ENCODE measurements around the gene DMRT2.

The DMRT2 gene

DNA sequence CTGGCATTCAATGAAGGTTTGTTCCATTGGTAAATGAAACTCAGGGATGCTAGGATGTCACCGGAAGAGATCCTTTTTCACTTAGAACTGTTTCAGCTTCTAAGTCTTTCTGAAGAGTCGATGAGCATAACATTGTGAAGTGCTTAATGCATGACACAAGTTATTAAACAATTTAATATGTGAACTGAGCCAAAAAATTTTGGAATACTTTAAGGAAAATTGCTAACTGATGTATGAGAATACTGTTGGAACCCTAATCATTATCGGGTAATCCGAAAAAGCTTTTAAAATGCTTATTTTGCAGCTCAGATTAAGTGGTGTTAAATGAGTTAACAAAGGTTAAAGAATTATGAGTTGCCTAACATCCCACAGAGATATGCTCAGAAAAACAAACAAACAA lies 34.9 kb downstream of the DMRT2 start:
- Histone ChIP-seq H3K36me3 (ENCODE audit: control insufficient read depth, insufficient read depth, low read length) (no peaks in the 10 kb centered on the region), H3K4me1 (ENCODE audit: control insufficient read depth, insufficient read depth, low read length) (no peaks in the 10 kb centered on the region), H3K4me3 (ENCODE audit: insufficient read depth, low read depth, low read length) (no peak overlapping the region), H3K27me3 (ENCODE audit: control insufficient read depth, insufficient read depth, low read length, poor library complexity, severe bottlenecking) (peaks cover 4% of the 10 kb centered on the region), H3K27ac (ENCODE audit: insufficient read depth, low read depth, low read length, poor library complexity, severe bottlenecking) (no peak overlapping the region), H3K9me3 (ENCODE audit: control insufficient read depth, low read length) (no peaks in the 10 kb centered on the region)
- WGBS, 2 experiments: 98 to 100% methylated on average over 4 of the region's 4 CpGs

DNA sequence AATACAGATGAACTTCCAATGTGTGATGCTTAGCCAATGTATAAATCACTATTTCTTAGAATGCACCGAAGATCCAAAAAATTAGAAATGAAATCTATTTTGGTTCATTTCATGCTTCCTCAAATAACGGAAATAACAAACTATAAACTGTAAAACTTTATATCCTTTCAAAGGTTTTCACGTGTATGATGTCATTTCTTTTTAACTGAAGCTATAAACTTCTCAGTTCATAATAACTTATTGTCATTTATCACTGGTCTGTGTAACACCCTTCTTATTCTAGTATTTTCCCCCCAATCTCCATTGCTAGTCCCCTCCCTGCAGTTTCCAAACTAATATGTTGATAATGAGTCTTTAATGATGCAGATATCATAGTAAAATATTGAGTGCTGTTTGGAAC lies 36.4 kb downstream of the DMRT2 start:
- Histone ChIP-seq H3K27ac (ENCODE audit: insufficient read depth, low read depth, low read length, poor library complexity, severe bottlenecking) (no peak overlapping the region), H3K36me3 (ENCODE audit: control insufficient read depth, insufficient read depth, low read length) (no peaks in the 10 kb centered on the region), H3K4me3 (ENCODE audit: insufficient read depth, low read depth, low read length) (no peak overlapping the region), H3K9me3 (ENCODE audit: control insufficient read depth, low read length) (no peaks in the 10 kb centered on the region), H3K27me3 (ENCODE audit: control insufficient read depth, insufficient read depth, low read length, poor library complexity, severe bottlenecking) (peaks cover 4% of the 10 kb centered on the region), H3K4me1 (ENCODE audit: control insufficient read depth, insufficient read depth, low read length) (no peaks in the 10 kb centered on the region)
- WGBS, 2 experiments: 92 to 93% methylated on average over 3 of the region's 3 CpGs

DNA sequence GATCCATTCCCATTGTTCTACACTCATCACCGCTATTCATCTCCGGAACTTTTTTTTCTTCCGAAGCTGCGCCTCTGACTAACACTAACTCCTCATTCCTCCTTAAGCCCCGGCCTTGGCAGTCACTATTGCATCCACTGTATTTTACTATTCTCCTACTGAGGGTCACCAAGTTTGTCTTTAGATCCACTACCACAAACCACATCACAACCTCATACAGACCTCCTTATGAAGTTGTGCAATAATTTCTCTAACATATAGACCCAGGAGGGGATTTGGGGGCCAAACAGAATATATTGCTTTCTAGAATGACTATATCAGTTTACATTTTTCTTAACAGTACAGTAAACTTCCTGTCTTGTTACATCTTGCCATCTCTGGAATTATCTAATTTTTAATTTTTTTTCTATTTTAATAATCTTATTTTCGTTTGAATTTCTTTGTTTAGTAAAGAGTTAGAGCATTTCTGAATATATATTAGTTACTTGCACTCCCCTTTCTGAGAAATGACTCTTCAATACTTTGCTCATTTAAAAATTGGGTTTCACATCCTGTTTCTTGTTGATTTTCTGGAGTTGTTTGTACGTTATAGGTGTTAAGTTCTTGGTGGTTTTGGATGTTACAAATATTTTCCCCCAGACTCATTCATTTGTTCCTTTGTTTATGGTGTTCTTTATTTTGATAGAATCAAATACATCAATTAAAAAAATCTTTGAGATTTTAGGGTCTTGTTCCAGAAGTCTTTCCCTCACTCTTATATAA lies 37.1 kb downstream of the DMRT2 start:
- no peak overlapping the region for H3K27ac ChIP-seq (ENCODE audit: insufficient read depth, low read depth, low read length, poor library complexity, severe bottlenecking)
- no peak overlapping the region for H3K4me3 ChIP-seq (ENCODE audit: insufficient read depth, low read depth, low read length)
- H3K4me1 ChIP-seq (ENCODE audit: control insufficient read depth, insufficient read depth, low read length): no peaks in the 10 kb centered on the region
- H3K27me3 ChIP-seq (ENCODE audit: control insufficient read depth, insufficient read depth, low read length, poor library complexity, severe bottlenecking): peaks cover 3% of the 10 kb centered on the region
- H3K36me3 ChIP-seq (ENCODE audit: control insufficient read depth, insufficient read depth, low read length): no peaks in the 10 kb centered on the region
- H3K9me3 ChIP-seq (ENCODE audit: control insufficient read depth, low read length): no peaks in the 10 kb centered on the region
- 91 to 97% methylated on average over 5 to 6 of the region's 7 CpGs for WGBS, 2 experiments

DNA sequence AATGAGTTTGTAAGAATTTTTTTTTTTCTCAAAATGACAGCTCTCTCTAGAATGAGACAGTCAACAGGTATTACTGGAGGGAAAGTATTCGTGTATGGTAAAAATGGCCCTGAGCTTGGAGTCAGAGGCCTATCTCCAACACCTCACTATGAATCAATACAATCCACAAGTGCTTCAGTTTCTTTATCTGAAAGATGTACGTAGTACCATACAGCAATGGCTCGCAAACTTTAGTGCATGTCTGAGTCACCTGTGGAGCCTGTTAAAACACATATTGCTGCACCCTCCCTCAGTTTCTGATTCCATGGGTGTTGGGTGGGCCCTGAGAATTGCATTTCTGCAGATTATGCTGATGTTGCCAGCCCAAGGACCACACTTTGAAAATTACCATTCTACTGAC lies 44.6 kb downstream of the DMRT2 start:
- H3K27me3 ChIP-seq (ENCODE audit: control insufficient read depth, insufficient read depth, low read length, poor library complexity, severe bottlenecking): no peaks in the 10 kb centered on the region
- 95 to 96% methylated on average over 3 of the region's 3 CpGs for WGBS, 2 experiments
- no peaks in the 10 kb centered on the region for H3K36me3 ChIP-seq (ENCODE audit: control insufficient read depth, insufficient read depth, low read length)
- H3K4me3 ChIP-seq (ENCODE audit: insufficient read depth, low read depth, low read length): no peak overlapping the region
- H3K27ac ChIP-seq (ENCODE audit: insufficient read depth, low read depth, low read length, poor library complexity, severe bottlenecking): no peak overlapping the region
- H3K4me1 ChIP-seq (ENCODE audit: control insufficient read depth, insufficient read depth, low read length): no peaks in the 10 kb centered on the region
- H3K9me3 ChIP-seq (ENCODE audit: control insufficient read depth, low read length): no peaks in the 10 kb centered on the region

DNA sequence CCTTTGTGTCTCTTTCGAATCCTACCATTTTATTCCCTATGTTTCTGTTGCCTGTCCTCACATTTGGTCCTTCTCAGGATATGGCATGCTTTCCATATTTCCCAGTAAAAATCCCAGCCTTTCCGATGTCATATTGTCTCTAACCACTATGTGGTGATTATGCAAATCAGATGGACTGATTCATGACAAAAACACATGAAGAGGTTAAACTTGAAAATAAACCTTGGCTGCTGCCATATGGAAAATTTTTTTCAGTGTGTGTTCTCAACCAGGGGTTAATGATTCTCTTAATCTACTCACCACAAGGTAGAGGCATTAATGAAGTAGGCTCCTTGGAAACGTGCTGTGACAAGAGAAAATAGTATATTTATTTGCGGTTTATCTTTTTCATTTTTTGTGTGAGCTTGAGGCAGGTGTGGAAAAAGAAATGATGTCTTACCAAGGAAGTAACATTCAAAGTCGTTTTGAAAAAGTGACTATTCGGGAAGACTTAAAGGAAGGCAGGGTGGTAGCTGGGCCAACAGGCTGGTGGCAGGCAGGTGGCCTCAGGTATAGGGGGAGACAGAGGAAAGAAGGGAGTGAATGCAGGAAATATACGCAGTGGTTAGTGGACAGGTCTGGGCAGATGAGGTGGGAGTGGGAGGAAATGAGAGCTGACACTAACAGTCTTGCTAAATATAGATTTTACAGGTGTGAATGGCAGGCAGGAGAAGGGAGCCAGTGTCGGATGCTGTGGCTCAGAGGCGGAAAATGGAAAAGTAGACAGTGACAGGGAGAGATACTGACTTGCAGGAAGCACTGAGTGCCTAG lies 46.2 kb downstream of the DMRT2 start:
- Histone ChIP-seq H3K27ac (ENCODE audit: insufficient read depth, low read depth, low read length, poor library complexity, severe bottlenecking) (no peak overlapping the region), H3K4me3 (ENCODE audit: insufficient read depth, low read depth, low read length) (no peak overlapping the region), H3K36me3 (ENCODE audit: control insufficient read depth, insufficient read depth, low read length) (no peaks in the 10 kb centered on the region), H3K9me3 (ENCODE audit: control insufficient read depth, low read length) (no peaks in the 10 kb centered on the region), H3K4me1 (ENCODE audit: control insufficient read depth, insufficient read depth, low read length) (no peaks in the 10 kb centered on the region), H3K27me3 (ENCODE audit: control insufficient read depth, insufficient read depth, low read length, poor library complexity, severe bottlenecking) (no peaks in the 10 kb centered on the region)
- WGBS, 2 experiments: 87 to 88% methylated on average over 9 of the region's 9 CpGs

DNA sequence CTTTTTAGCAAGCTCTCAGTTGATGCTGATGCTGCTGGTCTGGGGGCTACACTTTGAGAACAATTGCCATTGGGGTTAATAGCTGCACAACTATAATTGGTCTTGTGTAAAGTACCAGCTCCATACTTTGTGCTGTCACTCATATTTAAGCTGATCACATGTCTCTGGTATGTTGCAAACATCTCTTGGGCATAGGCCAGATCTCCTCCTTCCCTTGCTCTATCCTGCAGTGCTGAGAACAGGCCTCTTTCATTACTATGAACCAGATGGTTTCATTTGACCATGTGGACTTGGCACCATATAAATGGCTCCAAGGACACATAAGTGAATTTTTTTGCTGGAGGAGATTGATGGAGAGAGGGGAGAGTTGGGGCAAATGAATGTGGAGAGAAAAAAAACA lies 48.4 kb downstream of the DMRT2 start:
- H3K36me3 ChIP-seq (ENCODE audit: control insufficient read depth, insufficient read depth, low read length): no peaks in the 10 kb centered on the region
- H3K4me1 ChIP-seq (ENCODE audit: control insufficient read depth, insufficient read depth, low read length): no peaks in the 10 kb centered on the region
- H3K9me3 ChIP-seq (ENCODE audit: control insufficient read depth, low read length): no peaks in the 10 kb centered on the region
- H3K4me3 ChIP-seq (ENCODE audit: insufficient read depth, low read depth, low read length): no peak overlapping the region
- H3K27ac ChIP-seq (ENCODE audit: insufficient read depth, low read depth, low read length, poor library complexity, severe bottlenecking): no peak overlapping the region
- H3K27me3 ChIP-seq (ENCODE audit: control insufficient read depth, insufficient read depth, low read length, poor library complexity, severe bottlenecking): no peaks in the 10 kb centered on the region

DNA sequence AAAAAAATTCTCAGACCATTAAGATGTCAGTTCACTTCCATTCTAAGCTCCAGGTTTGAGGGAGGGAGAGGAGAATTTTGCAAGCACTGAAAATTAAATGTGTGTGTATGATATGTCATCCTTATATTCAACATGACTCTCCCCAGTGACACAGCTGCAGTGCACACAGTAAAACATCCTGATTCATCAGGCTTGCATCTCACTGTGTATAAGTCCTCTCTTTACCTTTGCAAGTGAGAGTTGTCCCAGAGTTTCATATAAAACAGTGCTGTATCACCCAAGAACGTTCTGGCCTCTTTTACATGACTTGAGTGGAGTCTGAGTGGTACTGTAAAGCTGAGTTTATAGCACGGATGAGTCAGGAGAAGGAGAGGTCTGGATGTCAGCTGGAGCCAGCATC lies 50.0 kb downstream of the DMRT2 start:
- H3K27me3 ChIP-seq (ENCODE audit: control insufficient read depth, insufficient read depth, low read length, poor library complexity, severe bottlenecking): no peaks in the 10 kb centered on the region
- no peak overlapping the region for H3K27ac ChIP-seq (ENCODE audit: insufficient read depth, low read depth, low read length, poor library complexity, severe bottlenecking)
- 88 to 89% methylated on average over 2 of the region's 2 CpGs for WGBS, 2 experiments
- no peaks in the 10 kb centered on the region for H3K36me3 ChIP-seq (ENCODE audit: control insufficient read depth, insufficient read depth, low read length)
- H3K4me1 ChIP-seq (ENCODE audit: control insufficient read depth, insufficient read depth, low read length): no peaks in the 10 kb centered on the region
- no peak overlapping the region for H3K4me3 ChIP-seq (ENCODE audit: insufficient read depth, low read depth, low read length)
- no peaks in the 10 kb centered on the region for H3K9me3 ChIP-seq (ENCODE audit: control insufficient read depth, low read length)

DNA sequence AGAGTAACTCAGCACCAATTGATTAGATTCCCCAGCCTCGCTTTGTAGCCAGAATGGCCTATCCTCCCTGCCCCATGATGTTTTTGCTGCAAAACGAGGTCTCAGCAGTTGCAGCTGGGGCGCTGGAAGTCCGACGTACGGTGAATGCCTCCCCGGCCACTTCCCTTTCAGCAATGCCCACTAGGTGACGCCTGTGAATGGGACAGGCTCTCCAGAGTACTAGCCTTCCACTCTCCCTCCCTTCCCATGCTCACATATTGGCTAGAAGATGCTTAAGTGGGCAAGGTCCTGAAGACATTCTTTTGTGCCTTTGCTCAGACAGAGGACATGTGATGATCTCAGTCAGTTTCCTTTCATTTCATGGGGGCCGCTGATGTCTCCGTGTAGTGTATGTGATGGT lies 50.8 kb downstream of the DMRT2 start:
- 23 to 26% methylated on average over 10 of the region's 10 CpGs for WGBS, 2 experiments
- no peak overlapping the region for H3K27ac ChIP-seq (ENCODE audit: insufficient read depth, low read depth, low read length, poor library complexity, severe bottlenecking)
- no peaks in the 10 kb centered on the region for H3K27me3 ChIP-seq (ENCODE audit: control insufficient read depth, insufficient read depth, low read length, poor library complexity, severe bottlenecking)
- no peaks in the 10 kb centered on the region for H3K9me3 ChIP-seq (ENCODE audit: control insufficient read depth, low read length)
- no peak overlapping the region for H3K4me3 ChIP-seq (ENCODE audit: insufficient read depth, low read depth, low read length)
- H3K4me1 ChIP-seq (ENCODE audit: control insufficient read depth, insufficient read depth, low read length): no peaks in the 10 kb centered on the region
- H3K36me3 ChIP-seq (ENCODE audit: control insufficient read depth, insufficient read depth, low read length): no peaks in the 10 kb centered on the region

DNA sequence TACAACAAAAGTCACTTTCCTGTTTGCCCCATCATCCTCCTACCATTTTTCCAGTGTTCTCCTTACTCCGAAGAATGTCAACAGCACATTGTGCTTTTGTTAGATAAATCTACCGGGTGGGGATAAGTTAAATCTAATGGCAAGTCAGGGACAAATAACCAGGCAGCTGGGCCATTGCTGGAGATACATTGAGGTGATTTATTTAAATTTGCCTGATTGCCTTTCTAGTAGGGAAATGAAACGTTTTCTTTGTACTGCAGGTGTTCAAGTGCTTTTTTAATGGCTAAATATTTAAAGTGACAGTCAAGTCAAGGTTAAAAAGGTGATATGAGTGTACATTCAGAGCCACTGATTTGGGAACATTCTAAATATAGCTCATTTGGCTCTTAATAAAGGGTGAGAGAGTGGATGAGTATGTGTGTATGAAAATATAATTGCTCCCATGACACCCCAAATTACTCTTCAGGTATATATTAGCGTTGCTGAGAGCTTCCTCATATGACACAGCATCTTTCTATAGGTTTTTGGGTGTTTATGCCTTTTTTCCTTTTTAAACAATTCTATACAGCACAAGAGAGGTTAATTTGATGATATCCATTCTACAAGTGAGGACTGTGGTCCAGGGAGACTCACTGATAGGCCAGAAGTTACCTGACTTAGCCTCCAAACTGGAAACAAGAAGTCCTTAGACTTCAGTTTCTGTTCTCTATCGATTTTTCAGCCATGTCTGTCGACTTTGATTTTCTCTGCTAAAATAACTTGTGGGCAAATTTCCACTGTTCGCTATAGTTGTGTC lies 51.9 kb downstream of the DMRT2 start:
- Histone ChIP-seq H3K4me1 (ENCODE audit: control insufficient read depth, insufficient read depth, low read length) (no peaks in the 10 kb centered on the region), H3K4me3 (ENCODE audit: insufficient read depth, low read depth, low read length) (no peak overlapping the region), H3K36me3 (ENCODE audit: control insufficient read depth, insufficient read depth, low read length) (no peaks in the 10 kb centered on the region), H3K9me3 (ENCODE audit: control insufficient read depth, low read length) (no peaks in the 10 kb centered on the region), H3K27me3 (ENCODE audit: control insufficient read depth, insufficient read depth, low read length, poor library complexity, severe bottlenecking) (no peaks in the 10 kb centered on the region), H3K27ac (ENCODE audit: insufficient read depth, low read depth, low read length, poor library complexity, severe bottlenecking) (no peak overlapping the region)
- 80 to 87% methylated on average over 6 to 7 of the region's 7 CpGs for WGBS, 2 experiments

DNA sequence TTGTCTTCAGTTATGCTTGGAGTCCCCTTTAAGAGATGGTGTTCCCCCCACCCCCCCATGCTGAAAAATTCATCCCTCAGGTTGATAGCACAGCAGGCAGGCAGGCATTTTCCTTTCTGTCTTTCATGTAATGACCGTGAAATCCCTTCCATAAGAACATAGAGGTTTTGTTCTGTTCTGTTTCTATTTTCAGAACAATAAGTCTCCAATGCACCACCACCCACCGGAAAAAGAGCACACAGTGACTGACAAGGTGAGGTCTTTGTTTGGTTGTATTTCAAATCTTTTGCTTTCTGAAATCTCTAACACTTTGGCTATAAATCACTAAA lies 52.4 kb downstream of the DMRT2 start:
- H3K4me3 ChIP-seq (ENCODE audit: insufficient read depth, low read depth, low read length): no peak overlapping the region
- 58% methylated on average over 2 of the region's 2 CpGs; no CpG with 5 or more reads in 1 of the 2 experiments for WGBS, 2 experiments
- H3K9me3 ChIP-seq (ENCODE audit: control insufficient read depth, low read length): no peaks in the 10 kb centered on the region
- no peaks in the 10 kb centered on the region for H3K36me3 ChIP-seq (ENCODE audit: control insufficient read depth, insufficient read depth, low read length)
- no peak overlapping the region for H3K27ac ChIP-seq (ENCODE audit: insufficient read depth, low read depth, low read length, poor library complexity, severe bottlenecking)
- no peaks in the 10 kb centered on the region for H3K27me3 ChIP-seq (ENCODE audit: control insufficient read depth, insufficient read depth, low read length, poor library complexity, severe bottlenecking)
- no peaks in the 10 kb centered on the region for H3K4me1 ChIP-seq (ENCODE audit: control insufficient read depth, insufficient read depth, low read length)
